T-helper 1 cell (primary cell): ENCODE measurements around the gene JAK3.

ENCODE experiments used
- DNase-seq, 5 donors: peaks; one replicate each; pipeline ENCODE4 v3.0.0-alpha.2; 2012 to 2020

Gene JAK3

DNA sequence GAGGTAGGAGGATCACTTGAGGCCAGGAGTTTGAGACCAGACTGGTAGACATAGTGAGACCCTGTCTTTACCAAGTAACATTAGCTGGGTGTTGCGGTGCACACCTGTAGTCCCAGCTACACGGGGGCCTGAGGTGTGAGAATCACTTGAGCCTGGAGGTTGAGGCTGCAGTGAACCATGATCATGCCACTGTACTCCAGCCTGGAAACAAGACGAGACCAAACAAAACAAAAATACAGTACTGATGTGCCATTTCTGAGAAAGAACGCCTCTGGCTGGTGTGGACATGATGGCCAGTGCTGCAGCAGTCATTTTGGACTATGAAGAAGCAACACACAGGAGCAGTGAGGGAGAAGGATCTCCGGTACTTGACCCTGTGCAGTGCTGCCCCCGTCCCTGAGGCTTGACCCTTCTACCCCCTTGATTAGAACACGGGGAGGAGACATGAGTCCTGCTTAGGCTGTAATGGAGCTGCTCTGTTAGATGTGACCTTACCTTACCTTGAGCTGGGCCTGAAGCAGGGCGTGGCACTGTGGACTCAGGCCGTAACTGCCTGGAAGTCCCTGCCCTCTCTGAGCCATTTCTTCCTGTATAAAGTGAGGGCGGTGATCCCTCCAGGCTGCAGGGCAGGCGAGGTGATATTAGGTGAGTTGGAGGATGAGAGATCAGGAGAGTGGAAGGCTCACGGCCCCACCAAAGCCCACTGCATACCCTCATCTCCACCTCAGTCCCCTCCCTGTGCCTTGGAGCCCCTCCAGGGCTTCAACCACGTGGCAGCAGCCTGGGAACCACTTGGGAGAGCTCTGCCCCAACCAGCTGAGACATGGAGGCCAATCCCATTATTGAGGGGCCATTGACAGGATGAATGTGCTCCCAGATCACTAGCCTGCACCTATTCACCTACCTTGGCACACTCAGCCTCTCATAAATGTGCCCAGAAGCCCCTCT, 17.9 kb upstream of the JAK3 start:
- DNase-seq = no peak

DNA sequence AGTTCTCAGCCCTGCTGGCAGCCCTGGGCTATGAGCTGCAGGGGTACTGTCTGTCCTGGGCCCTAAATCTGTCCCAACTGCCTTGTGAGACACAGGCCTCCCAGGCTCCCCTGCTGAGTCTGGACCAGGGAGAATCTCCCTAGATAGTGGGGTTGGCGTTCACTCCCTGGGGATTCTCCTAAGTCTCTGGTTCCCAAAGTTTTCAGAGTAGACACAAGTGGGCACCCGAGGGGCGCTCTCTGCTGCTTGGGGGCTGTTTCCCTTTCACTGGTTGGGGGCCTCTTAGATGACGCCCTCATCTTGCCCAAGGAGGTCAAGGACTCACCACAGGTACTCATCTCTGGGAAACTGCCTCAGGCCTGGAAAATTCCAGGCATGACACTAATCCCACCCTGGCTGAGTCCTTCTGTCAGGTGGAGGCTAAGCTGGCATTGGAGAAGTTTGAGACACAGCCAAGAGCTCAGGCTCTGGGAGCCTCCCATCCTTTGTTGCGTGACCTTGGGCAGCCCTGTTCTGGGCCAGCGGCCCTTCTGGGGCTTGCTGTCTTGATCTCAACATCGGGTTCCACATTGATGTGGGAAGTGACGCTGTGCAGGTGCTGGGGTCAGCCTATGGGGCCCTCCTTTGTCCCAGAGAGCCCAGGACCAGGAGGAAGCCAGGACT, 15.9 kb upstream of the JAK3 start:
- DNase-seq = no peak

DNA sequence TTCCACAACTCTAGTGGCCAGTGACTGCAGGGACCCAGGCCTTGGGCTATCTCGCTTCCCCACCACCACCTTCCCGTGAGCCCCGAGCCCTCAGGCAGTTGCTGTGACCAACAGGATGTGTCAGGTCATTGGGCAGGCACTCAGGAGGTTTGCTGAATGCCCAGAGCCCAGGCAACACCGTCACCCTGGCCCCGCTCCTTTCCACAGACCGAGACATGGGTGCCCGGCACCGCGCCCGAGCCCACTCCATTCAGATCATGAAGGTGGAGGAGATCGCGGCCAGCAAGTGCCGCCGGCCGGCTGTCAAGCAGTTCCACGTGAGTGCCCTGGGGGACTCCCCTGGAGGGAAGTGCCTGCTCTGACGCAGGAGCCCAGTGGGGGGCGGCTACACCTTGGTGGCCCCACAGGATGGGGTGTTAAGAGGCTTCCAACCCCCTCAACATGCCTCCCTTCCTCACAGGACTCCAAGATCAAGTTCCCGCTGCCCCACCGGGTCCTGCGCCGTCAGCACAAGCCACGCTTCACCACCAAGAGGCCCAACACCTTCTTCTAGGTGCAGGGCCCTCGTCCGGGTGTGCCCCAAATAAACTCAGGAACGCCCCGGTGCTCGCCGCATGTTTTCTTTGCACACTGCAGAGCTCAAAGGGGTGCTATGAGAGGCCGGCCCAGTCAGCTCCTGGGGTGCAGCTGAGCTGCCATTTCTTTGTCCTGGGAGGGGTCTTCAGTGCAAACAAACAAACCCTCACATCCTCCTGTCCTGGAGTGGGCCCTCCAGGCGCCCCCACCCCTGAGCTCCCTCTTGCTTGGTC, 15.1 kb upstream of the JAK3 start:
- no peak for DNase-seq

DNA sequence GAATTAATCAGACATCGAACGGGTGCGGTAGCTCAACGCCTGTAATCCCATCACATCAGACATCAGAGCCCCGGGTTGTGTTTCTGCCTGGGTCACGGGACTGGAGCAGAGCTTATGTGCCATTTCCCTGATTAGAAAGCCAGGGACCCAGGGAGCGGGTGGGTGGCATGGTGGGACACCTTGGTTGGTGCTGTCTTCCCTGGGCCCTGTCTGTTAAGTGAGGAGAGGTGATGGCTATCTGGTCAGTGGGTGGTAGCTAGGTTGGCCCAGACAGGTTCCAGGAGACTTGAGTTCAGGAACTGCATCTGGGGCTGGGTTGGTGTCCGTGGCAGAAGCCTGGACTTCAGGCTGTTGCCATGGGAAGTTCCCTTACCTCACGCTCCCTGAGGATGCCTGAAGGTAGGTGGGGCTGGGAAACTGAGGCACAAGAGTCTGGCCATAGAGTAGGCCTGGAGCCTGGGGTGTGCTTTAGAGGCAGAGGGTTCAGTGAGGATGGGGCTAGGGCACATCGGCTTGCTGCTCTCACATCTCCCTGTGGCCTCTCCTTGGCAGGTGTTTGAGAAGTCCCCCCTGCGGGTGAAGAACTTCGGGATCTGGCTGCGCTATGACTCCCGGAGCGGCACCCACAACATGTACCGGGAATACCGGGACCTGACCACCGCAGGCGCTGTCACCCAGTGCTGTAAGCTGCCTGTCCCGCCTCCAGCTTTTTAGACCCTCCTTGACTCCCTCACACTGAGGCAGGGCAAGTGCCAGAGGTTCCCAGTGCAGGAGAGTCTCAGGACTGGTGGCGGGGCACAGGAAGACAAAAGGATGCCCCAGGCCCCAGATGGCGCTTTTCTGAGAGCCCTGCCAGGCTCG, 14.0 kb upstream of the JAK3 start:
- no peak for DNase-seq

DNA sequence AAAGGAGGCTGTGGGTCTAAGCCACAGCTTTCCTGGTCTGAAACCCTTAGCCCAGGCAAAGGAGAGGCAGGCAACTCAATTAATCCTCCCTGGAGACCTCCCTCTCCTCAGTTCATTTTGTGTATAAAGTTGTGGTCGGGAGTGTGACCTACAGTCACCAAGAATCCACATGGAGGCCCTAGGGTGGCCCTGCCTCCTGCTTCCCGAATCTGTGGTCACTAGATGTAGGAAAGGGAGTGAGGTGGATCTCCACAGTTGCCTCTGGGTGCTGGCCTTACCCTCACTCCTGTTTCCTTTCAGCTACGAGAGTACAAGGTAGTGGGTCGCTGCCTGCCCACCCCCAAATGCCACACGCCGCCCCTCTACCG, 13.2 kb upstream of the JAK3 start:
- no peak for DNase-seq

DNA sequence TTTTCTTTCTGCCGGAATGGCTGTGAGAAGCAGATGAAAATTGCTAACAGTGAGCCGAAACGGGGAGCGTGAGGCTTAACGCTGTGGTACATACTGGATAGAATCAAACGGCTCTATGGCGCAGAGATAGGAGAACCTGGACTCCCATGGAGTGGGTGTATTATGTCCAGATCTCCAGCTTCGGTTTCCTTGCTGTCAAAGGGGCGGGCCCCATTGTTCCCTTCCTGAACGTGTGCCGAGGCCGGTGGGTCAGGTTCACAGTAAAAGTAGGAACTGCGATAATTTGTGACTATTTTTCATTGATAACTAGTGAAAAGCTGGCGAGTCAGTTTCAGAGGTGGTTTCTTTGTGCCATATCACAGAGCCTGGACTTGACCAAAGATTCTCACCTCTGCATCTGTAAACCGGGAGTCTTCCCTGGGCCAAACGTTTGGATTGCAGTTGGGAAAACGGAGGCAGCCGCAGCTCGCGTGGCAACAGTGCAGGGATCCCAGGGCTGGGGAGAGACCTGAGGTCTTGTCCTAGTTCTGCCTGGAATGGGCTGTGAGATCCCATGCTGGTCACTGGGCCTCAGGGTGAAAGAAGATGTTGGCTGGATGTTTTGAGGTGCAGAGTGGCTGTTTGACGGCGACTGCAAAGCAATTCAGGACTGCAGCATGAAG, 12.7 kb upstream of the JAK3 start:
- DNase-seq = no peak

DNA sequence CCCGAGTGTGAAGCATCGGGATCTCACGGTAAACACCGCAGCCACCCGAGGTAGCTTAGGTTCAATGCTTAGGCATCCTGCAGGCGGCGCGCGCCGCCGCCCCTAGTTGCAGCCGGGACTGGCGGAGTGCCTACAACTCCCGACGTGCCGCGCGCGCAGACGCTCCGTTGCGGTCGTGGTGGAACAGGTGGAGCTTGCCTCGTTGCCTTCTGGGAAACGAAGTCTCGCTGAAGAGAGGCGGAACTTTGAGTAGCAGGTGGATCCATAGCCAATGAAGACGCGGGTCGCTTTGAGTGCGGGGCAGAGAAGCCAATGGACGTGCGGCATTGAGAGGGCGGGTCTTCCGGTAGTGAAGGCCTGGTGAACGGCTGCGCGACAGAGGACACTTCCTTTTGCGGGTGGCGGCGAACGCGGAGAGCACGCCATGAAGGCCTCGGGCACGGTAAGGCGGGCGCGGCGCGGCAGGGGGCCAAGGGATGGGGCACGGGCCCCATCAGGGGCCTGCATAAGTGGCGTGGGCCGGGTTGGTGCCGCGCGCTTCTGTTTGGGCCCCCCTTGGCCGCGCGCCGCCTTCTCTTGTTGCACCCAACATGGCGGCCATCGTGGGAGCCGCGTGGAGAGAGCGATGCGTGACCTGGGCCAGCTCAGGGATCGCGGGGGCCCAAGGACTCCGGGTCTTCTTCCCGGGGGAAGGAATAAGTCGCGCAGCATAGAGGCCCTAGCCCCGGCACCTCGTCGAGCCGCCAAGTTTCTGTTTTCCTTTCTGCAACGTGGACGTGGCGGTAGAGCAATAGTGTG, 11.9 kb upstream of the JAK3 start, which contains the start of gene RPL18A:
TSS of gene RPL18A (plus strand) at position 378 of the 798 bp plus-strand sequence. CDS start at position 425, 47 bp downstream.
- peak; percentile 98 to 100 (median 99) for DNase-seq

DNA sequence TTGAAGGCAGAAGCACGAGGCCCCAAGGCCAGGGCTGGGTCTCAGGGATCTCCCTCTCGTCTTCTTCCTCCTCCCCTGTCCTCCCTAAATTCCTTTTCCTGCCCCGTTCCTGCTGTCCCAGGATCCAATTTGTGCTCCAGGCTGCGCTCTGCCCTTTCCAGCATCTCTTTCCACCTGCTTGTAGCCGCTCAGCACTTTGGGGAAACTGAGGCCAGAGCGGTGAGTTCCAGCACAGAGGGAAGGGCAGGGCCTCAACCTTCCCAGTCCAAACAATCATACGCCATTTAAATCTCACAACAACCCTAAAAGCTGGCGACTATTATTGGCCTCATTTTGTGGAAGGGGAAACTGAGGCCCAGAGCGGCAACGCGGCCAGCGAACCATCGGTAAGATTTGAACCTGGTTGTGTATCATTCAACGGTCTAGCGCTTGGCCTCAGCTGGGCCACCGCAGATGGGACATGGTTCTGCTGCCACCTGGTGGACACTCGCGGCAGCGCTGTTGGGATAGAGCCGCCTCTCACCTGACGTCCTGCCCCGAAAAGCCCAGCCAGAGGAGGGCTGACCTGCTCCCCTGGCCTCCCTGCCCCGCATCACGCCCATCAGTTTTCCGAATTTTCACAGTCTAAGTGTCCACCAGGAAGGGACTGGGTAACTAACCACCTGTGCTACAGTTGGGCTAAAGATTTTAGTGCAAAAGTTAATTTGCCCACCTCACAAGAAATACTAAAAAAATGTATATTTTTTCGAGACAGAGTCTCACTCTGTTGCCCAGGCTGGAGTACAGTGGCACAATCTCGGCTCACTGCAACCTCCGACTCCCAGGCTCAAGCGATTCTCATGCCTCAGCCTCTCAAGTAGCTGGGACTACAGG, 7.7 kb upstream of the JAK3 start:
- DNase-seq = peak; percentile 72 to 89 (median 82)

DNA sequence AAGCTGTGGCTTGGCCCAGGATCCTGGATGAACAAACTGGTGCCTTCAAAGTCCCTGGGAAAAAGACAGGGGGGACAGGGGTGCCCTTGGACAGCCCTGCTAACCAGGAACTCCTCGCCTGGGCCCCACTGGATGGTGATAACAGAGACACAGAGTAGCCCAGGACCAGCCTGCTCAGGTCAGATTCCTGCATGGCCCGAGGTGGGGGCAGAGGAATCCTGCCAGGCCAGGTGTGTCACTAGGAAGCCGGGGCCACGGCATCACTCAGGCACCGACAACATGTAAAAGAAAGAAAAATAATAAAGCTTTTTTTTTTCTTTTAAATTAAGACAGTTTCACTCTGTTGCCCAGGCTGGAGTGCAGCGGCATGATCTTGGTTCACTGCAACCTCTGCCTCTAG, 6.3 kb upstream of the JAK3 start:
- DNase-seq = no peak

DNA sequence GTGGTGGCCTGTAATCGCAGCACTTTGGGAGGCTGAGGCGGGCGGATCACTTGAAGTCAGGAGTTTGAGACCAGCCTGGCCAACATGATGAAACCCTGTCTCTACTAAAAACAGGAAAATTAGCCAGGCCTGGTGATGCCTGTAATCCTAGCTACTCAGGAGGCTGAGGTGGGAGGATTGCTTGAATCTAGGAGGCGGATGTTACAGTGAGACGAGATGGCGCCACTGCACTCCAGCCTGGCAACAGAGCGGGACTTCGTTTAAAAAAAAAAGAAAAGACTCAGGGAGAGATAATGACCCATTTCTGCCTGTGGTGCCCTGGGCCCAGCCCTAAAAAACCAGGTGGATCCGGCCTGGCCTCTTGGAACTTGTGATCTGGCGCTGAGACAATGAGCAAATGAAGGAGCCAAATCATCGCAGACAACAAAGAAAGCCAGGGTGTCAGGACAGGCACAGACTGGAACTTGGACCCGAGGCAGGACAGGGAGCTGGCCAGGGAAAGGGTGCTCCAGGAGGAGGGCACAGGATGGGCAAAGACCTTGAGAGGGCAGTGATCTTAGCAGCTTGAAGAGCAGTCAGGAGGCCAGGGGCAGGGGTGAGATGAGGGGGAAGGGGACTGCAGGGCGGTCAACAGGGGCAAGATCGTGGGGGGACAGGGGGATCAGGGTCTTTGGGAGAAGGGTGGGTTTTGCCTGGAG, 962 bp upstream of the JAK3 start:
- no peak for DNase-seq

DNA sequence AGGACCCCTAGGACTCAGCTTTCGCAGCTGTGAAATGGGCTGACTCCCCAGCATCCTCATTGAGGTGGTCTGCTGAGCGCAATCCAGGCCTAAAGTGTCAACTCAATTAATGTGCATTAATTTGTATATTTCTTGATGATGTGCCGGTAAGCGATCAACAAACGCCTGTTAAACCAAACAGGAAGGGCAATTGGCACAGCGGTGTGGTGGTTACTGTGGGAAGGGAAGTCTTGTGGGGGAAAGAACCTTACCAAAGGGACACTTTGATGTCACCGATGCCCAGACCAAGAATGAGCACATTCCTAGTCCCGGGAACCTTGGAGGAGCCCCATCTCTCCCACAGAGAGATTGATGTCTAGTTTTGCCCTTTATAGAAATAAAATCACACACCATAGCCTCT, 1.6 kb downstream of the JAK3 start:
- peak; percentile 16 to 66 (median 34) for DNase-seq

DNA sequence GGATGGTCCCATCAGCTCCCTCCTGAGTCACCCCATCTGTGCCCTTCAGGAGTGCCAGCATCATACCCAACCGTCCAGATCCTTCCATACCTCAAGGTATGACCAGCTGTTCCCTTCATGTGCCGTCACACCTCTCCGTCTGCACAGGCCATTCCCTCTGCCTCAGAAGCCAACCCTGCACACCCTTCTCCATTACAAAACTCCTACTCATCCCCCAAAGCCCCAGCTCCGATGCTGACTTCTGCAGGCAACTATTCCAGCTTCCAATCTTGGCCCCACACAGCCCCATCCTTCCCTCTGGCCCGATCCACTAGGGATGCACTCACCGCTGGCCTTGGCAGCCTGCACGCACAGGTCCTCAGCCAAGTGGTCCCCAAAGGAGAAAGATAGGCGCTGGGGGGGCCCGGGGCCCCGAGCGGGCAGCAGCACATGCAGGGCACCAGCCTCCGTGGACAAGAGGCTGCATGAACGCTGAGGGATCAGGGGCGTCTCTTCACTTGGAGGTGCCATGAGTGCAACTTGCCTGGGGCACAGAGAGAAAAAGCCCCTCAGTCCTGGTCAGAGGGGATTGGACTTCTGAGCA, 3.8 kb downstream of the JAK3 start:
- no peak for DNase-seq

DNA sequence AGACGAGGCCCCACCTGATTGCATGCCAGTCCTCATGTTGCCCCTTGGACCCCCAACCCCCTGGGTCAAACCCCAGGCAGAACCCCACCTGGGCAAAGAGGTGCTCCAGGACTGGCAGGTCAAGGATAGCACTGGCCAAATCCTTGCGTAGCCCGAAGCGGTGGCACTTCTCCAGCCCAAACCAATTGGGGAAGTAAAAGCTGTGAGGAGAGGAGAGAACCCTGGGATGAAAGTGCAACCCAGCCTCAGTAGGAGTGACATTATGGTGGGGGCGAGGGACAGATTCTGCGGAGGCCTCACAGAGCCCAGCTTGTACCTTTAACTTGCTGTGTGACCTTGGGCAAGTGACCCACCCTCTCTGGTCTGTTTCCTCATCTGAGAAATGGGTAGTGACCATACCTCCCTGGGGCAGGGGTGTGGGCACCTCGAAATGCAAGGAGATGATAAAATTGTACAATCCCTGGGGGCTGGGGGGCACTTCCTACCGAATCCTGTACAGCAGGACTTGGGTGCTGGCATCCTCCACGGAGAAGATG, 4.4 kb downstream of the JAK3 start:
- DNase-seq = no peak

DNA sequence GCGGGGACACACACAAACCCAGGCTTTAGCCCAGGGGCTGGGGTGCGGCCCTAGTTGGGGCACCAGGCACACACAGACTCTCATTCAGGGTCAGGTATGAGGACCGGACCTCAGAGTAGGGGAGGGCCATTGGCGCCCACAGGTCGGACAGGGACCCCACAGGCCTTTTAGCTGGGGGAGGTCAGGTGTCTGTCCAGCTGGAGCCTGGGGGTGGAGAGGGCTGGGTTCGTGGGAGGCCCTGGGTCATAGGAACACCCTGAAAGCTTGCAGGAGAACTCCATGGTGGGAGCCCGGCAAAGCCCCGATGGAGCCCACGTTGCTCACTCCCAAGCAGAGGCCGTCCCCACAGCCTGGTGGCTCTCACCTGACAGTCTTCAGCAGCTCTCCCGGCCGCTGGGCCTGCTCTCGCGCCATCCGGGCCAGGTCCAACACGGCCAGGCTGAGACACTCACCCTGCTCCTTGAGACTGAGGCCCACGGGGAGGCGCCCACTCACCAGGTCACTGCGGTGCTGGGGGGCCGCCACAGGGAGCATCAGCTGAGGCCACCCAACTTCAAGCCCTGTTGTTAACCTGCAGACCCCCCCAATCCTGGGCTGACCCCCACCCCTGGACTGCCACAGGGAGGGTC, 5.0 kb downstream of the JAK3 start:
- no peak for DNase-seq

DNA sequence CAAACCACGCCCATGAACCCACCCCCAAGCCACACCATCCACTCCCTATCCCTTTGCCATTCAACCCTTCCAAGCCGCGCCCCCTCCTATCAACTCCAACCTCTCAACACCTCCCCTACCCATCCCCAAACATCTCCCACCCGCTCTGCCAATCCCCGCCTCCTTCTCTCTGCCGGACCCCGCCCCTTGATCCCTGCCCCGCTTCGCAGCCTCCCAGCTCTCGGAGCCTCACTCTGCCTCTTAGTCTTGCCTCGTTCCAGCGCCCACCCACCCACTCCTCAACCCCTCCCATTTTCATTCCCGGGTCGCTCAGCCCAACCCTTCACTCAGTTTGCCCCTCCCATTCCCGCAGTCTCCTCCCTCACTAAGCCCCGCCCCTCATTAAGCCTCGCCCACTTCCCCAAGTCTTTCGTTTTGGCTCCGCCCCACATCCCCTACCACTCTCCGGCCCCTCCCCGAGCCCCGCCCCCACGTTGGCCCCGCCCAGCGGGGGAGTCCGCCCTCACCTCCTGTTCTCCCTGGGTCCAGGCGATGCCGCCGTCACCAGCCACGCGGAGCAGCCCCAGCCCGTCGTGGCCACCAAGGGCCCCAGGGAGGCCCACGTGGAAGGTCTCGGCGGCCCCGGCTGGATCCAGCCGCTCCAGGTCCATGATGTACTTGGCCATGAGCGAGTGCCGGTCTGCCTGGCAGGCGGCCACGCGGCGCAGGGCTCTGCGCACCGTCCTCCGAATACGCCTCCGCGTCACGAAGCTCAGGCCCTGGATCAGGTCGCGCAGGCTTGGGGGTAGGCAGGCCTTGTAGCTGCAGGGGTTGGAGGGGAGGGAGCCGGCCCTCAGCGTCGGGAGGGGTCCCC, 5.7 kb downstream of the JAK3 start:
- peak in 3 of 5 donors; percentile 25 to 48 (median 44) for DNase-seq

DNA sequence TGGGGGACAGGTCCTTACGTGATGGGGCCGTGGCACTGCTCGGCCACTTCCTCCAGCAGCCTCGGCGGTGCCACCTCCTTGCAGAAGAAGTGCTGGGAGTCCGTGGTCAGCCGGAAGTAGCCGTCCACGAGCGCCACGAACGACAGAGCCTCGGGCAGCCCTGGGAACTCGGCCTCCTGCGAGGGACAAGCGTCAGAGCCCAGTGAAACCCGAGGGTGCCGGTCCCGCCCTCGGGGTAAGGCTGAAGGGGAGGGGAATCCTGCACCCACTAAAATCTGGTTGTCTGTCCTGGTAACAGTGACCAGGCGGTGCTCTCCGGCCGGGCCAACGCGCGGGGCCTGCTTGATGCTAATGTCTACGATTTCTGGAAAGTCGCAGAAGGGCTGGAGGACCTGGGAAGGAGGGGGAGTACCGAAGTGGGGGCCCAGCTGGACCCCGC, 6.4 kb downstream of the JAK3 start:
- no peak for DNase-seq

DNA sequence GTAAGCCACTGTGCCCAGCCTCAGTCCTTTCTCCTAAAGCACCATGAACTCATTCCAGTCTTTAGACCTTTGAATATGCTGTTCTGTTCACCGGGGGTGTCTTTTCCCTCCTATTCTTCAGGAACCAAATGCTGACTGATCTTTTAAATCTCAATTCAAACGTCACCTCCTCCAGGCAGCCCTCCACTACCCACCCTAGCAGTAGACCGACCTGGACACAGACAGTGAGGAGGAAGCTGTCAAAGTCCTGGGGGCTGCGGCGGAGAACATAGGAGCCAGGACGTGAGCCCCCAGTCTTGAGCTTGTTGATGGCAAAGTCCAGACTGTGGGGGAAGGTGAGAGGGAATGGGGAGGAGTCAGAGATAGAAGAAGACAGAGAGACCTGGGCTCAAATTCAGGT, 7.8 kb downstream of the JAK3 start:
- DNase-seq = no peak
